T-helper 2 cell treated with Interferon-gamma antibody and Interleukin-4, amounts not matched to agents 100 ng/mL and 5 ng/mL, for 36 hours (primary cell): Measurements from ENCODE around the gene APEH. TPM values are rescaled to one million over a fixed set of nuclear protein-coding genes. Genes with fewer than 3 reads are reported as not detected.

Source experiments
- intact Hi-C: fragments of 100-400 bp; cut with micrococcal nuclease; formaldehyde crosslinking; loops from one replicate; pipeline ENCODE4 v1.15.1; 2023
- total RNA-seq: library from RNA; stranded (reverse); gene quantifications from 2 replicates; pipeline ENCODE4 v1.2.3, GENCODE V29; 2022

Gene APEH
- total RNA-seq, 1 donor from 2014 or later, result 111 TPM

- intact Hi-C loops, result loop anchor here (1.0 kb wide), 4 partner anchors 50 to 115 kb away; partner anchors contain the start of genes APEH and IP6K1
Observed at GRCh38 chr3:49723628-49724551, 49.7 kb downstream of the APEH start, which contains the start of gene GMPPB. GMPPB (minus strand) TSS chr3:49723951; CDS start chr3:49723726, 225 bp downstream.

GRCh38 chr3:49724586-49724985 is 50.4 kb downstream of the APEH start:
- intact Hi-C loops, result loop anchor here (1.0 kb wide), 2 partner anchors 62 to 78 kb away; partner anchors contain the start of gene IP6K1

GRCh38 chr3:49725906-49726681 is 51.9 kb downstream of the APEH start:
- intact Hi-C loops, result no loop called here

GRCh38 chr3:49727154-49727923 is 53.2 kb downstream of the APEH start:
- intact Hi-C loops, result no loop called here

- intact Hi-C loops, result no loop called here
Observed at GRCh38 chr3:49727924-49728361, 53.8 kb downstream of the APEH start.

- intact Hi-C loops, result no loop called here
Observed at GRCh38 chr3:49729966-49730609, 55.9 kb downstream of the APEH start.

GRCh38 chr3:49732597-49732996 is 58.4 kb downstream of the APEH start:
- intact Hi-C loops, result no loop called here

- intact Hi-C loops, result no loop called here
Observed at GRCh38 chr3:49733551-49733950, 59.4 kb downstream of the APEH start.

Other genes with a start within 250 kb of the APEH start
- 21.1 and 21.6 TPM in 2 replicates for gene NICN1, start 245.0 kb upstream of the APEH start, total RNA-seq
- 19.5 and 19.6 TPM in 2 replicates for gene DAG1, start 204.1 kb upstream of the APEH start, total RNA-seq
- gene BSN, start 119.9 kb upstream of the APEH start, total RNA-seq, result 0.07 TPM in 2 replicates
- 9.3 and 10.4 TPM in 2 replicates for gene MST1, start 15.1 kb downstream of the APEH start, total RNA-seq
- gene RNF123, start 15.2 kb downstream of the APEH start, total RNA-seq, result 44.1 and 50.0 TPM in 2 replicates
- 0.27 TPM in 1 of 2 replicates, not detected in the other for gene AMIGO3, start 45.3 kb downstream of the APEH start, total RNA-seq
- gene GMPPB, start 49.6 kb downstream of the APEH start, total RNA-seq, result 59.9 and 61.6 TPM in 2 replicates
- gene IP6K1, start 112.2 kb downstream of the APEH start, total RNA-seq, result 34.2 and 37.4 TPM in 2 replicates
- gene CDHR4, start 125.5 kb downstream of the APEH start, total RNA-seq, result not detected in 2 replicates
- 0.41 and 0.82 TPM in 2 replicates for gene INKA1, start 128.9 kb downstream of the APEH start, total RNA-seq
- gene UBA7, start 139.6 kb downstream of the APEH start, total RNA-seq, result 213 and 218 TPM in 2 replicates
- 30.4 and 31.8 TPM in 2 replicates for gene TRAIP, start 182.2 kb downstream of the APEH start, total RNA-seq
- gene CAMKV, start 195.6 kb downstream of the APEH start, total RNA-seq, result not detected in 2 replicates
- gene MST1R, start 229.5 kb downstream of the APEH start, total RNA-seq, result 2.1 and 3.2 TPM in 2 replicates